ENCODE data around the gene COL11A1. TPM values are rescaled to one million over a fixed set of nuclear protein-coding genes. Genes with fewer than 3 reads are reported as not detected.
"Not testable (repeated sequence)": the region's sequence is repeated elsewhere in the genome, so short reads cannot be mapped to it uniquely, and the experiment has no call there.

Gene COL11A1
- total and polyA plus RNA-seq, 5 experiments from 2014 or later: not detected

DNA sequence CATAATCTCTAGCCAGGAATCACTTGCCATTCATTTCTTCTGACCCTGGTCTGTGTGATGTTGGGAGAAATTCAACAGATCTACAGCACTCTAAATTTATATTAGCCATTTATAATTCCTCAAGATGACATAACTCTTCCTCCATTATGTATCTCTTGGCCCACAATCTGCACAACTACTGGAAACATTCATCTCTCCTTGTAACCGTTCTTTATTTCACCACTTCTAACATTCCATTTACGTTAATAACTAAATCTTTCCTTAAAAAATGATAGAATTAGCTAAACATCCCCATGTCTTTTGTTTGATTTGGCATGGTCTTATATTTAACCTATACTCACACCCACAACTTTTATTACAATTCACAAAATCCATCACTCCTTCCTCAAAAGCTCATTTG, 166.0 kb downstream of the COL11A1 start:
- H3K9me3 Mint-ChIP-seq: peaks cover 0 to 3% (median 0%) of the 10 kb centered on the region in 9 donors
- H3K27ac Mint-ChIP-seq: no peak overlapping the region
- POLR2A ChIA-PET: no interaction called here
- ATAC-seq (no peak), DNase-seq (no peak)
- H3K36me3 Mint-ChIP-seq: no peaks in the 10 kb centered on the region
- H3K27me3 Mint-ChIP-seq: no peaks in the 10 kb centered on the region
- H3K4me3 Mint-ChIP-seq: no peak overlapping the region
- H3K4me1 Mint-ChIP-seq: no peaks in the 10 kb centered on the region

DNA sequence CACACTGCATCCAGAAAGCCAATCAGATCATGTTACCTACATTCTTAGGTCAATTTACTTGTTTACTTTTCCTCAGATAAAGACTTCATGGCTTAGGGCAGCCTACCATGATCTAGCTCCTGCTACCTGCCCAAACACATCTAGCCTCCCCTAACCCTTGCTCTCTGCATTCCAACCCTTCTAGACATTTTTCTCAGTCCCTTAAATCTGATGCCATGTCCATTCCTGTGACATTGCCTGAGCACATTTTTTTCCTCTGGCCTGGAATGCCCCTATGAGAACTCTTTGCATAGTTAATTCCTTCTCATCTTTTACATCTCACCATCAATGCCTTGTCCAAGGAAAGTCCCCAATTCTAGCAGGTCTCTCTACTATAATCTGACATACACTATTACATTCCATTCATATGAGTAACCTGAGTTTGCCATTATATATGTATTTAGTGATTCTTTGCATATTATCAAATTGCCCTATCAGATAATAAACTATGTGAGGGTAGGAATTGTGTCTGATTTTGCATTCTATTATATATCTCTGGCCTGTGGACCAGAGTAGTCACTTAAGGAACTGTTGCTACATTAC, 166.9 kb downstream of the COL11A1 start:
- H3K4me1 Mint-ChIP-seq: no peaks in the 10 kb centered on the region
- H3K9me3 Mint-ChIP-seq: peaks cover 0 to 5% (median 1%) of the 10 kb centered on the region in 9 donors
- DNase-seq (no peak), ATAC-seq (no peak)
- H3K27ac Mint-ChIP-seq: no peak overlapping the region
- no peak overlapping the region for H3K4me3 Mint-ChIP-seq
- no peaks in the 10 kb centered on the region for H3K27me3 Mint-ChIP-seq
- POLR2A ChIA-PET: no interaction called here
- no peaks in the 10 kb centered on the region for H3K36me3 Mint-ChIP-seq

DNA sequence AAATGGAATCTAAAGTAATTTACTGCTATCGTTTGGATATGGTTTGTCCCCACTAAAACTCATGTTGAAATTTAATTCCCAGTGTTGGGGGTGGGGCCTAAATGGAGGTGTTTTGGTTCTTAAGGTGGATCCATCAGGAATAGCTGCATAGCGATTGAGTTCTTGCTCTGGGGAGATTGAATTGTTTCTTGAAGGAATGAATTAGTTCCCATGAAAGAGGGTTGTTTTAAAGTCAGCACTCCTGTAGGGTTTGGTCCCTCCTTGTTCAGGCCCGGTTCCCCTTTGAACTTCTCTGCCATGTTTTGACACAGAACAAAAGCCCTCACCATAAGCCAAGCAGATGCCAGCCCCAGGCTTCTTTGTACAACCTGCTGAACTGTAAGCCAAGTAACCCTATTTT, 170.9 kb downstream of the COL11A1 start:
- POLR2A ChIA-PET: no interaction called here
- peaks cover 0 to 3% (median 0%) of the 10 kb centered on the region in 5 donors for H3K27me3 Mint-ChIP-seq
- no peaks in the 10 kb centered on the region for H3K36me3 Mint-ChIP-seq
- H3K4me1 Mint-ChIP-seq: no peaks in the 10 kb centered on the region
- DNase-seq: no peak
- H3K4me3 Mint-ChIP-seq: no peak overlapping the region
- H3K9me3 Mint-ChIP-seq: peaks cover 0 to 5% (median 0%) of the 10 kb centered on the region in 9 donors
- ATAC-seq: no peak
- H3K27ac Mint-ChIP-seq: no peak overlapping the region

DNA sequence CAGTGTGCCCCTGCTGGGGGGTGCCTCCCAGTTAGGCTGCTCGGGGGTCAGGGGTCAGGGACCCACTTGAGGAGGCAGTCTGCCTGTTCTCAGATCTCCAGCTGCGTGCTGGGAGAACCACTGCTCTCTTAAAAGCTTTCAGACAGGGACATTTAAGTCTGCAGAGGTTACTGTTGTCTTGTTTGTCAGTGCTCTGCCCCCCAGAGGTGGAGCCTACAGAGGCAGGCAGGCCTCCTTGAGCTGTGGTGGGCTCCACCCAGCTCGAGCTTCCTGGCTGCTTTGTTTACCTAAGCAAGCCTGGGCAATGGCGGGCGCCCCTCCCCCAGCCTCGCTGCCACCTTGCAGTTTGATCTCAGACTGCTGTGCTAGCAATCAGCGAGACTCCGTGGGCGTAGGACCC, 175.0 kb downstream of the COL11A1 start:
- H3K4me1 Mint-ChIP-seq, H3K27me3 Mint-ChIP-seq, H3K36me3 Mint-ChIP-seq, H3K4me3 Mint-ChIP-seq, DNase-seq, H3K9me3 Mint-ChIP-seq, ATAC-seq, H3K27ac Mint-ChIP-seq, POLR2A ChIA-PET: not testable (repeated sequence)

DNA sequence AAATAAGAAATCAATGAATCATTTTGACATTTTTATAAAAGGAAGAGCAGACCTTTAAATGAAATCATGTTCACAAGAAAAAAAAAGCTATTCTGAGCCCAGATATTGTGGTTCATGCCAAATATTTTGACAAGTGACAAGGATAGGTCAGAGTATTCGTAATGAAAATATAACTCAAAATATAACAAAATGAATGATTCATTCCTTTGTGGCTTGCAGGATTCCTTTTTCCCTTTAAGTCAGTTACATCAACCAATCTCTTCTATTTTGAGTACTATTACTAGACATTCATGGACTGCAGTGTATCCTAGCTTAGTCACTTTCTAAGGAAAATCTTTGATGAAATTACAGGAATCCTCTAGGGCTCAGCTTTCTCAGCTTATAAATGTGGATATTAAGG, 188.7 kb downstream of the COL11A1 start:
- Mint-ChIP-seq H3K27ac (no peak overlapping the region), H3K9me3 (peaks cover 0 to 8% (median 0%) of the 10 kb centered on the region in 9 donors)
- no peak for ATAC-seq

DNA sequence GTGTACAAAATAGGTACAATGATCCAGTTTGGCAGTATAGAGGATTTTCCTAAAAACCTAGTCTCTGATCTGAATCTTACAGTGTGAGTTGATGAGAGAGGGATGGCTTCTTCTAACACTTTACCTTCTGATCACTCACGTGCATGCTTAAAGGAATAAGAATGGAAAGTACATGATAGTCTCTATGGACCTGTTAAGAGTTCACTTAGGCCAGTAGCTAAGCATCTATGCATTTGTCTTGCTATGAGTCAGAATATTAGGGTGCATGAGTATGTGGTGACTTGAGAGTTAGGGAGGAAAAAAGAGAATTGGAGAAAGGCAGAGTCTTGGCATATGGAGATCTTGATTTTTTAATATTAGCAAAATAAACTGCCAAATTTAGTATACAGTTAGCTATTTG, 206.3 kb downstream of the COL11A1 start:
- Mint-ChIP-seq H3K27ac (no peak overlapping the region), H3K4me1 (no peaks in the 10 kb centered on the region), H3K36me3 (no peaks in the 10 kb centered on the region), H3K27me3 (no peaks in the 10 kb centered on the region), H3K4me3 (no peak overlapping the region), H3K9me3 (no peaks in the 10 kb centered on the region)
- ATAC-seq: no peak
- no peak for DNase-seq
- POLR2A ChIA-PET: no interaction called here

More for the DNA sequence above, 188.7 kb downstream of the COL11A1 start:
- no peak for DNase-seq
- no peaks in the 10 kb centered on the region for H3K36me3 Mint-ChIP-seq
- H3K4me3 Mint-ChIP-seq: no peak overlapping the region
- no peaks in the 10 kb centered on the region for H3K27me3 Mint-ChIP-seq
- POLR2A ChIA-PET: no interaction called here
- no peaks in the 10 kb centered on the region for H3K4me1 Mint-ChIP-seq

DNA sequence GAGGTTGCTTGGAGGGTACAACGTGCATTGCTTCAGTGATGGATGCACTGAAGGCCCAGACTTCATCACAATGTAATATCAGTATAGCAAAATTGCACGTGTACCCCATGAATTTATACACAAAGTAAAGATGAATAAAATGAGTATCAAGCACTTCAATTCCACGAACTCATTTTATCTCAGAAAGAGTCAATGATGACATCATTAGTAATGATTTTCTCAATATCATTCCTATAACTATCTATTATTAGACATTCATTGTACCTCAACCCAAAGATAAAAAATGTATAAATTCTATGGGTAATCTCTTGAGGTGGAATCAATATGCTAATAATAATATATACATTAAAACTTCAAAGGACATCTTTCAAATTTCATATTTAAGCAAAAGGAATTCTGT, 208.4 kb downstream of the COL11A1 start:
- POLR2A ChIA-PET: no interaction called here
- ATAC-seq (no peak), DNase-seq (no peak)
- H3K27me3 Mint-ChIP-seq: no peaks in the 10 kb centered on the region
- H3K4me1 Mint-ChIP-seq: no peaks in the 10 kb centered on the region
- no peak overlapping the region for H3K4me3 Mint-ChIP-seq
- H3K9me3 Mint-ChIP-seq: no peaks in the 10 kb centered on the region
- no peak overlapping the region for H3K27ac Mint-ChIP-seq
- no peaks in the 10 kb centered on the region for H3K36me3 Mint-ChIP-seq

DNA sequence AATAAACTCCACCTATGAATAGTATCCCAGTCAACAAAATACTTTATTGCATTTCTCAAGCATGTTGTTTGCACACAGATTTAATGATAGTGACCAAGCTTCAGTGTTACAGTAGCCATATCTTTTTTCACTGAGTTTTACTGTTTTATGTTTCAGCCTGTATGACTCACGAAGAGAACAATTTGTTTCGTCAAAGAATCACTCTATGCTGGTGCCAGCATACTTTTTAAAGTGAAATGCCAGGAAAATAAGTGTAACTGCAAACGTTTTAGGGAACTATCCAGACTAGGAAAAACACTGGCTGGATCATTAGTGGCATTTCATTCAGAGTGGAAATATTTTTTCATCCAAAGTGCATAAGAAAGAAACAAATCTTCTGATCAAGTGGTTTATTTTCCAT, 210.8 kb downstream of the COL11A1 start:
- DNase-seq (no peak), ATAC-seq (no peak)
- H3K36me3 Mint-ChIP-seq: no peaks in the 10 kb centered on the region
- no peaks in the 10 kb centered on the region for H3K27me3 Mint-ChIP-seq
- no peaks in the 10 kb centered on the region for H3K4me1 Mint-ChIP-seq
- H3K4me3 Mint-ChIP-seq: no peak overlapping the region
- no peaks in the 10 kb centered on the region for H3K9me3 Mint-ChIP-seq
- H3K27ac Mint-ChIP-seq: no peak overlapping the region
- POLR2A ChIA-PET: no interaction called here

DNA sequence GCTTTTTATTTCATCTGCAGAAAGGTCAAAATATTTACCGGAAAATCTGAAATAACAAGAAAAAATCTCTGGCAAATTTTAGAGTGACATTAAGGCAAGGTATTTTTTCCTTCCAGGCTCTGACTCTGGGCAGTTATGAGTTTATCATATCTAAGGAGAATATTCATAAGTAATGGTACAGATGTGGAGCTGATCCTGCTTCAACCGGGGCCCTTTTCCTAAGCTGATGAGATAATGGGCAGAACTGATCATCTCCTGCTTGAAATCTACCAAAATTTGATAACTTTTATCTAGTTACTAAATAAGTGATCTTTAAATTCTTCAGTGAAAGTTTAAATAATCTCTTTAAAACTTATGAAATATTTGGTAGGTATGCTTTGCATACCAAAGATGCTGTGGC, 211.6 kb downstream of the COL11A1 start:
- H3K27me3 Mint-ChIP-seq: no peaks in the 10 kb centered on the region
- no peaks in the 10 kb centered on the region for H3K9me3 Mint-ChIP-seq
- H3K4me1 Mint-ChIP-seq: no peaks in the 10 kb centered on the region
- DNase-seq: no peak
- no peak overlapping the region for H3K4me3 Mint-ChIP-seq
- POLR2A ChIA-PET: no interaction called here
- no peak overlapping the region for H3K27ac Mint-ChIP-seq
- ATAC-seq: no peak
- no peaks in the 10 kb centered on the region for H3K36me3 Mint-ChIP-seq

DNA sequence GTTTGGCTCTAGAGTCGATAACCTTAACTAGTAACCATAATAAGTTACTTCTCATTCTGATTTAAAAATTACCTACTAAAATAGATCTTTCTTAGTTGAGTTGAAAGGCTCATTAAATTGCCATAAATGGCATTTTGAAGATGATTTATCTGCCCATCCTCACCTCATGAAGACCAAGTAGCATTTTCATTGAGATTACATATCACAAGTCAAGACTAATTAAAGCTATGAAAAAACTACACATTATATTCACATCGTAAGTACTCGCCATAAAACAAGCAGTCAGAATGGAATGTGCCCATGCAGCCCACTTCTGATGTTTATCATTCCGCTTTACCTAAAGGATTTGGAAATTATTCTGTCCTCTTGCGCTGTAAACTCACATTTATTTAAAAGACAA, 212.0 kb downstream of the COL11A1 start:
- no peak for ATAC-seq
- no peaks in the 10 kb centered on the region for H3K36me3 Mint-ChIP-seq
- POLR2A ChIA-PET: no interaction called here
- H3K27ac Mint-ChIP-seq: no peak overlapping the region
- no peaks in the 10 kb centered on the region for H3K4me1 Mint-ChIP-seq
- H3K9me3 Mint-ChIP-seq: no peaks in the 10 kb centered on the region
- no peak for DNase-seq
- no peaks in the 10 kb centered on the region for H3K27me3 Mint-ChIP-seq
- H3K4me3 Mint-ChIP-seq: no peak overlapping the region

DNA sequence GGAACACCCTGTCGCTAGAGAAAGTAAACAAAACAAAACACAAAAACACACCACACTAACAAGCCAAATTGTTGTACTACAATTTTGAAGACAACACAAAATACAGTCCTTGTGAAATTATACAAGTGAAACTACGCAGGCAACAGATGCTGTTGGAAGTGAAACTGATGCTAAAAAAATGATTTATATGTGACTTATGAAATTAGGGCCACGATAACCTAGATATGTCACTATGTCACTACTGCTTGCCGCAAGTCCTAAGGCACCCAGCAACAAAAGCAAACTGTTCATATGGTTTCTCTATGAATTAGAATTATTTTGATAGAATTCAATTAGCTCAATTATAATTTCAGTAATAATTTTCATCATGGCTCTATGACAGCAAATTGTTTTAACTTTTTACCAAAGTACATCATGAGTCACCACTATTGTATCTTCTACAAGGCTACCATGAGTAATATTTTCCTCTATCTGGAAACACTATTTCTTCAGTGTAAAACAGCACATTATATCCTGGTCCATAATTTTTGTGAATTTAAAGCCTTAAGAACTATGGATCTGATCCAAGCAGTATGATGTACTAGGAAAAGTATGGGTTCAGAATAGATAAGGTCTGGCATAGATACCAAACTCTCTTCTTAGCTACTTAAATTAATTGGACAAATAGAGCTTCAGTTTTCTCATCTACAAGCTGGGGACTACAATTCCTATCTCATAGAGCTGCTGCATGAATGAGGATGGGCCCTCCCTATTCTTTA, 216.3 kb downstream of the COL11A1 start:
- ATAC-seq: no peak
- no peak overlapping the region for H3K4me3 Mint-ChIP-seq
- H3K4me1 Mint-ChIP-seq: no peaks in the 10 kb centered on the region
- no peak for DNase-seq
- H3K27ac Mint-ChIP-seq: no peak overlapping the region
- no peaks in the 10 kb centered on the region for H3K36me3 Mint-ChIP-seq
- POLR2A ChIA-PET: no interaction called here
- peaks cover 0 to 1% (median 0%) of the 10 kb centered on the region in 5 donors for H3K27me3 Mint-ChIP-seq
- H3K9me3 Mint-ChIP-seq: no peaks in the 10 kb centered on the region

DNA sequence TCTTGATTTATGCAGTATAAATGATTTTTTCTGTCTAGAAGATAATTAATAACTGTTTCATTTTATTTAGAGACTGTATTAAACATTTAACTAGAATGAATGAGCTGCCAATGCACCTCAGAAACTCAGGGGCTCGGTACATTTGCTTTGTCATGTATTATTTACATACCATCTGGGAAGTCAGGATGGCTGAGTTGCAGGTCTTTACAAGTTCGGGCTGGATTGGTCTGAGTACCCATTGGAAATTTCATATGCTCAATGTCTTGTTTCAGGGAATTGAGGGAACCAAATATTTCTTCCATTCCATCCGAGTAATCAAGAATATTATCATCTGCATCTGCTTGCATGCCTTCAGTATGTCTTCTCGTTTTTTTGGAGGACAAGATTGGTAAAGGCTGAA, 221.7 kb downstream of the COL11A1 start:
- DNase-seq: no peak
- H3K4me1 Mint-ChIP-seq: no peaks in the 10 kb centered on the region
- no peaks in the 10 kb centered on the region for H3K36me3 Mint-ChIP-seq
- no peak overlapping the region for H3K4me3 Mint-ChIP-seq
- no peak for ATAC-seq
- POLR2A ChIA-PET: no interaction called here
- H3K9me3 Mint-ChIP-seq: peaks cover 0 to 8% (median 0%) of the 10 kb centered on the region in 9 donors
- peaks cover 0 to 1% (median 0%) of the 10 kb centered on the region in 5 donors for H3K27me3 Mint-ChIP-seq
- H3K27ac Mint-ChIP-seq: no peak overlapping the region

DNA sequence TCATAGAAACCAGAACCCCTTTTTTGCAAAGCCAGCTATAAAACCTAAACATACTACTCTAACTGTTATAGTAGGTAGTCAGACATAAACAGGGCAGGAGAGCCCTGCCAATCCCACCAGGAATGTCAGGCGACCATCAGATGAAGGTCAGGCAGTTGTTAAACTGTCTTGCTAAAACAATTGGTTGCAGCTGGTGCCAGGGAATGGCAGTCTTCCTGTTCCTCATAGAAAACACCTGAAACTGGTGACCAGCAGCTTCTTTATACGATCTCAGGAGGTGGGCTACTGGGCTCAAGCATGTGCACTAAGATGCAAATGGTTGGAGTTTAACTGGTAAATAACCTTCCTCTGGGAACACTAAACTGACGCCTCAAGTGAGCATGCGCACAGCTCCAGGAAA, 224.1 kb downstream of the COL11A1 start:
- no peaks in the 10 kb centered on the region for H3K36me3 Mint-ChIP-seq
- H3K9me3 Mint-ChIP-seq: peaks cover 0 to 8% (median 0%) of the 10 kb centered on the region in 9 donors
- H3K4me1 Mint-ChIP-seq: no peaks in the 10 kb centered on the region
- ATAC-seq: no peak
- no peak for DNase-seq
- H3K4me3 Mint-ChIP-seq: no peak overlapping the region
- H3K27ac Mint-ChIP-seq: no peak overlapping the region
- POLR2A ChIA-PET: no interaction called here
- H3K27me3 Mint-ChIP-seq: peaks cover 0 to 1% (median 0%) of the 10 kb centered on the region in 5 donors

DNA sequence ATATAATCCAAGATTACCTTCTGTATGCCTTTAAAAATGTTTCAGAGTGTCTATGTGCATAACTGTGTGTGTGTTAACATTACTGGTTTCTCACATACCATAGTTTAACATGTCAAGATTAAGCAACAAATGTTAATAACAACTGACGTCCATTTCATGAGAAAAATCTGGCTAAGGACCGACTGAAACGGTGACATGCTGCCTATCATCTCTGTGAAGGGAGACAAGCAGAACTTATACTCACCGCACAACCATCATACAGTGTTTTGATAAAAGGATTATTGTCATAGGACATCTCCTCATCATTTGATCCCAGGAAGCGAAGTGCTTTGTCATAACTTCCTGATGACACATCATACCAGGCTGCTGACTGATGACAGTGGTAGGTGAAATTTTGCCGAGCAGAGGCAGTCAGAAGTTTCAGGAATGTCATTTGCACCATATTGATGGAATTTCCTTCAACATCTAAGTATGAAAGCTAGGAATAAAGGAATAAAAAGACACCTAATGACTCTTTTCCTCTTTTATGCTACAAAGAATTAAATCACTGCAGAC, 228.8 kb downstream of the COL11A1 start:
- POLR2A ChIA-PET: no interaction called here
- no peaks in the 10 kb centered on the region for H3K27me3 Mint-ChIP-seq
- peaks cover 0 to 11% (median 0%) of the 10 kb centered on the region in 9 donors for H3K9me3 Mint-ChIP-seq
- no peaks in the 10 kb centered on the region for H3K36me3 Mint-ChIP-seq
- DNase-seq (no peak), ATAC-seq (no peak)
- no peak overlapping the region for H3K4me3 Mint-ChIP-seq
- no peaks in the 10 kb centered on the region for H3K4me1 Mint-ChIP-seq
- no peak overlapping the region for H3K27ac Mint-ChIP-seq
